HFFc6 (cell line): ENCODE results near the gene RELL2. TPM values are rescaled to one million over a fixed set of nuclear protein-coding genes. Genes with fewer than 3 reads are reported as not detected.

Experiments used
- DNase-seq: peaks from one replicate; pipeline ENCODE4 v3.0.0-alpha.2; 2018
- H3K27ac Mint-ChIP-seq: 2 replicates; pipeline ENCODE4 v1.8.0; 2020; ENCODE audit warnings: mild to moderate bottlenecking, mixed read lengths
- H3K27me3 Mint-ChIP-seq: 2 replicates; pipeline ENCODE4 v1.8.0; 2021; ENCODE audit warnings: mild to moderate bottlenecking, moderate library complexity, mixed read lengths; ENCODE audit not compliant: insufficient read depth
- H3K36me3 Mint-ChIP-seq: 2 replicates; pipeline ENCODE4 v1.8.0; 2021; ENCODE audit warnings: low read depth, mixed read lengths
- H3K4me1 Mint-ChIP-seq: 2 replicates; pipeline ENCODE4 v1.8.0; 2020; ENCODE audit warnings: low read depth, mixed read lengths
- H3K4me3 Mint-ChIP-seq: 2 replicates; pipeline ENCODE4 v1.8.0; 2020; ENCODE audit warnings: mild to moderate bottlenecking, moderate library complexity, mixed read lengths
- H3K9me3 Mint-ChIP-seq: 2 replicates; pipeline ENCODE4 v1.8.0; 2020; ENCODE audit warnings: mild to moderate bottlenecking, mixed read lengths
- CTCF ChIP-seq: fragments of 200-600 bp; sonication (generic); IDR thresholded peaks from 2 replicates; pipeline ENCODE4 v1.5.0; 2021; ENCODE audit warnings: antibody characterized with exemption, mild to moderate bottlenecking
- total RNA-seq, 6 experiments: library from RNA; stranded (reverse); fragmentation: NEBNext Ultra II Directional; extraction: Animal tissue kit (Norgen Biotek cat#: 25700); gene quantifications; 2 replicates in 1 of 6; 3 replicates in 5 of 6; pipeline ENCODE4 v1.2.3, GENCODE V29; 2021

RELL2 gene
- total RNA-seq, 6 experiments from 2014 or later = 2.2 to 4.4 (median 3.0) TPM

GRCh38 chr5:141657404-141657803 lies 20.6 kb downstream of the RELL2 start:
- Mint-ChIP-seq H3K9me3 (no peaks in the 10 kb centered on the region), H3K4me1 (peaks cover 51% of the 10 kb centered on the region), H3K4me3 (peak overlapping the region; percentile 10; the same call in 1 of the 2 replicates), H3K27me3 (no peaks in the 10 kb centered on the region; the same call in none of the 2 replicates), H3K36me3 (peaks cover 71% of the 10 kb centered on the region), H3K27ac (peak overlapping the region; percentile 85)
- no peak for DNase-seq
- TF ChIP-seq CTCF = no peak

- H3K9me3 Mint-ChIP-seq = no peaks in the 10 kb centered on the region
- peak; percentile 95 for DNase-seq
- peaks cover 45% of the 10 kb centered on the region for H3K4me1 Mint-ChIP-seq
- peak overlapping the region; percentile 85 for H3K27ac Mint-ChIP-seq
- peak overlapping the region; percentile 10 for H3K4me3 Mint-ChIP-seq
- H3K27me3 Mint-ChIP-seq = no peaks in the 10 kb centered on the region; the same call in none of the 2 replicates
- H3K36me3 Mint-ChIP-seq = peaks cover 64% of the 10 kb centered on the region
- TF ChIP-seq CTCF = no peak
Observed at GRCh38 chr5:141657937-141658545, 21.2 kb downstream of the RELL2 start.

- no peak for DNase-seq
- Mint-ChIP-seq H3K36me3 (peaks cover 32% of the 10 kb centered on the region), H3K27me3 (no peaks in the 10 kb centered on the region; the same call in none of the 2 replicates), H3K9me3 (no peaks in the 10 kb centered on the region), H3K27ac (no peak overlapping the region), H3K4me3 (no peak overlapping the region), H3K4me1 (peaks cover 17% of the 10 kb centered on the region)
- TF ChIP-seq CTCF = no peak
Observed at GRCh38 chr5:141662028-141662427, 25.2 kb downstream of the RELL2 start.

GRCh38 chr5:141663506-141663905 lies 26.7 kb downstream of the RELL2 start:
- Mint-ChIP-seq H3K4me3 (no peak overlapping the region), H3K36me3 (peaks cover 18% of the 10 kb centered on the region), H3K9me3 (no peaks in the 10 kb centered on the region), H3K27me3 (no peaks in the 10 kb centered on the region; the same call in none of the 2 replicates), H3K4me1 (peaks cover 3% of the 10 kb centered on the region), H3K27ac (no peak overlapping the region)
- no peak for DNase-seq
- no peak for TF ChIP-seq CTCF

GRCh38 chr5:141664733-141665461 lies 28.1 kb downstream of the RELL2 start:
- H3K27ac Mint-ChIP-seq = no peak overlapping the region
- peak; percentile 96 for TF ChIP-seq CTCF
- peaks cover 14% of the 10 kb centered on the region for H3K36me3 Mint-ChIP-seq
- peaks cover 3% of the 10 kb centered on the region for H3K27me3 Mint-ChIP-seq
- no peak overlapping the region for H3K4me3 Mint-ChIP-seq
- DNase-seq = peak; percentile 43
- no peaks in the 10 kb centered on the region for H3K9me3 Mint-ChIP-seq
- no peaks in the 10 kb centered on the region for H3K4me1 Mint-ChIP-seq
